ENCODE results near the gene DNAJB8. TPM values are rescaled to one million over a fixed set of nuclear protein-coding genes. Genes with fewer than 3 reads are reported as not detected.

The DNAJB8 gene
- total RNA-seq, 1 donor from 2014 or later: not detected

DNA sequence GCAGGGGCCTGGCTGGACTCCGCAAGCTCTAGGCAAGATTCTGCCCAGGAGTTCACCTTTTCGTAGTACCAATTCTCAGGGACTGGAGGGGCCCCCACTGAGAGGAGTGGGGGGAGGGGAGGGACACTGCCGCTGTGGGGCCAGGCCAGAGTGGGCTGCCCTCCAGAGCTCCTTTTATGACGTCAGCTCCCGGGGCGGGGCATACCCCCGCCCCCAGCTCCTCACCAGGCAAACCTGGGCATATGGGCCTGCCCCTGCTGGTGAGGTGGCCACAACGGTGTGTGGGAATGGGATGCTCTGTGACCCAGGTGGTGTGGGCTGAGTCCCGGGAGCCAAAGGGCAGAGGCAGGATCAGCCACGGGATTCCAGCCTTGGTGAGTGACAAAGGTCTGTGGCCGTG lies 3.3 kb downstream of the DNAJB8 start:
- H3K9me3 ChIP-seq: no peaks in the 10 kb centered on the region
- H3K27me3 ChIP-seq (ENCODE audit: low read depth): peaks cover 3% of the 10 kb centered on the region
- H3K4me1 ChIP-seq: no peaks in the 10 kb centered on the region
- intact Hi-C loops (cut with DNase I): no loop called here
- ATAC-seq: no peak
- H3K36me3 ChIP-seq: no peaks in the 10 kb centered on the region
- TF ChIP-seq, protein P1, sequence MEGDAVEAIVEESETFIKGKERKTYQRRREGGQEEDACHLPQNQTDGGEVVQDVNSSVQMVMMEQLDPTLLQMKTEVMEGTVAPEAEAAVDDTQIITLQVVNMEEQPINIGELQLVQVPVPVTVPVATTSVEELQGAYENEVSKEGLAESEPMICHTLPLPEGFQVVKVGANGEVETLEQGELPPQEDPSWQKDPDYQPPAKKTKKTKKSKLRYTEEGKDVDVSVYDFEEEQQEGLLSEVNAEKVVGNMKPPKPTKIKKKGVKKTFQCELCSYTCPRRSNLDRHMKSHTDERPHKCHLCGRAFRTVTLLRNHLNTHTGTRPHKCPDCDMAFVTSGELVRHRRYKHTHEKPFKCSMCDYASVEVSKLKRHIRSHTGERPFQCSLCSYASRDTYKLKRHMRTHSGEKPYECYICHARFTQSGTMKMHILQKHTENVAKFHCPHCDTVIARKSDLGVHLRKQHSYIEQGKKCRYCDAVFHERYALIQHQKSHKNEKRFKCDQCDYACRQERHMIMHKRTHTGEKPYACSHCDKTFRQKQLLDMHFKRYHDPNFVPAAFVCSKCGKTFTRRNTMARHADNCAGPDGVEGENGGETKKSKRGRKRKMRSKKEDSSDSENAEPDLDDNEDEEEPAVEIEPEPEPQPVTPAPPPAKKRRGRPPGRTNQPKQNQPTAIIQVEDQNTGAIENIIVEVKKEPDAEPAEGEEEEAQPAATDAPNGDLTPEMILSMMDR (IDR thresholded peaks at IDR 0.05): no peak
- no peak overlapping the region for H3K27ac ChIP-seq
- no peak for DNase-seq
- H3K4me3 ChIP-seq: no peak overlapping the region

DNA sequence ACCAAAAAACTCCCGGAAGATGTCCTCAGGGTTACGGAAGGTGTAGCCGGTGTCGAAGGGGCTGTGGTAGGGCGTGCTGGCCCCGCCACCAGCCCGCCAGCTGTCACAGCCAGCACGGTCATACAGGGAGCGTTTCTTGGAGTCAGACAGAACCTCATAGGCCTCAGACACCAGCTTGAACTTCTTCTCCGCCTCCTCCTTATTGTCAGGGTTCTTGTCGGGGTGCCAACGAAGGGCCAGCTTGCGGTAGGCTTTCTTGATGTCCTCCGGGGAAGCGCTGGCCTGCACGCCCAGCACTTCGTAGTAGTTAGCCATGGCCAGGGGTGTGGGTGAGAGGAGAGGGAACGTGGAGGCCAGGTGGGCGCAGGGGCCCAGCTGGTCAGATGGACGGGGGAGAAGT lies 3.8 kb downstream of the DNAJB8 start:
- DNase-seq (no peak), ATAC-seq (peak; percentile 28 to 55)
- TF ChIP-seq, protein P1 (IDR thresholded peaks at IDR 0.05): no peak
- Histone ChIP-seq H3K4me3 (no peak overlapping the region), H3K27ac (no peak overlapping the region), H3K36me3 (no peaks in the 10 kb centered on the region), H3K4me1 (no peaks in the 10 kb centered on the region), H3K9me3 (no peaks in the 10 kb centered on the region), H3K27me3 (ENCODE audit: low read depth) (no peaks in the 10 kb centered on the region)
- intact Hi-C loops (cut with DNase I): no loop called here

DNA sequence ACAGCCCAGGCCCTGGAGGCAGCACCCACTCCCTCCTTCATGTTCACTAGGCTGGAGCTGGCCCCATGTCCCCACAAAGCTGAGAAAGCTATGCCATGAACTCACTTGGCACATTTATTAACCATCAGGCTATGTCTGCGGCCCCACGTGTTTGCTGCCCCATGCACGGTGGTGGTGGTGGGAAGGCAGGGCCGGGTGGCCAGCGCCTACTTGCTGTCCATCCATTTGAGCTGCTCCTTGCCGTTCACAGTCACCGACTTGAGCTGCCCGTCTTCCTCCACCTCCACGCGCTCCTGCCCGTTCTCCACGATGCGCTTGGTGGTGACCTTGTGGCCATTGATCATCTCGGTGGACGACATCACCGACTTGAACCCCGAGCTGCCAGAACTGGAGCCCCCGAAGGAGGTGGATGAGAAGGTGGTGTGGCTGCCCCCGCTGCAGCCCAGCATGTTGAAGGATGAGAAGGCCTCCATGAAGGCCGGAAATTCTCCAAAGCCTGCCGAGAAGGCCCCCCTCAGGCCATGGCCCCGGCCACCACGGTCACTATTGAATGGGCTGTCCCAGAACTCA lies 4.3 kb downstream of the DNAJB8 start:
- Histone ChIP-seq H3K4me1 (no peaks in the 10 kb centered on the region), H3K36me3 (no peaks in the 10 kb centered on the region), H3K27me3 (ENCODE audit: low read depth) (no peaks in the 10 kb centered on the region), H3K9me3 (no peaks in the 10 kb centered on the region), H3K27ac (no peak overlapping the region), H3K4me3 (no peak overlapping the region)
- no peak for ATAC-seq
- intact Hi-C loops (cut with DNase I): no loop called here
- no peak for DNase-seq
- TF ChIP-seq, protein P1 (IDR thresholded peaks at IDR 0.05): no peak

DNA sequence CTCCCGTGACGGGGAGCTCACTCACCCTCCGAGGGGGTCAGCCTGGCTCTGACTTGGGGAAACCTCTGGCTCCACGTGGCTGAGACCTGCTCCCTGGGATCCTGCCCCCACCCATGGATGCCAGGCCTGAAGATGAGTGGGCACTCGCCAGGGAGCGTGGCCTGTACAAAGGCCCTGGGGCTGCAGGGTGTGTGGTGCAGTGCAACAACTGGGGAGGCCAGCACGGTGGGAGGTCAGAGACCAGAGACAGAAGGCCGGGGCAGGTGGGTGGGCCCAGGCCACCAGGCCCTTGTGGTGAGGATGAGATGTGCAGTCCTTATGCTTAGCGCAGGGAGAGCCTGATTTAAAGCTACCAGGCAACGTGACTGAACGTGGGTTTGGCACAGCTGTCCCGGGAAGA lies 5.0 kb downstream of the DNAJB8 start:
- Histone ChIP-seq H3K4me1 (no peaks in the 10 kb centered on the region), H3K9me3 (no peaks in the 10 kb centered on the region), H3K4me3 (no peak overlapping the region), H3K36me3 (no peaks in the 10 kb centered on the region), H3K27ac (no peak overlapping the region), H3K27me3 (ENCODE audit: low read depth) (peaks cover 2% of the 10 kb centered on the region)
- intact Hi-C loops (cut with DNase I): no loop called here
- TF ChIP-seq, protein P1 (IDR thresholded peaks at IDR 0.05): no peak
- DNase-seq: no peak
- ATAC-seq: no peak

DNA sequence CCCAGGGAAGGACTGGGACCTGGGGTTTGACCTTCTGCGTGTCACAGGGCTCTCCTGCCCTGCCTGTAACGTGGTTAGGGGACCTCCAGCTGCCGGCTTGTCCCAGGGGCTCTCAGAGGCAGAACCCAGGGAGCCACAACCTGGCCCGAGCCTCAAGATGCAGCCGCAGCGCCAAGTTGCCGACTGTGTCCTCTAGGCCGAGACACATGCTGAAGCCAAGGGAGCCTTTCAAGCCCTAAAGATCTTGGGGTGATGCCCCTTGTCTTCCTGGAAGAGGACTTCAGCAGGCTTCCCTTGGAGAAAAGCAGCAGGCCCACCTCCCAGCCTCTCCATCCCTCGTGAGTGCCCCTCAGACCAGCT lies 7.2 kb downstream of the DNAJB8 start:
- TF ChIP-seq, protein P1 (IDR thresholded peaks at IDR 0.05): no peak
- H3K9me3 ChIP-seq: no peaks in the 10 kb centered on the region
- peaks cover 18% of the 10 kb centered on the region for H3K27me3 ChIP-seq (ENCODE audit: low read depth)
- no peak overlapping the region for H3K27ac ChIP-seq
- ATAC-seq (no peak), DNase-seq (no peak)
- no peak overlapping the region for H3K4me3 ChIP-seq
- intact Hi-C loops (cut with DNase I): no loop called here
- H3K4me1 ChIP-seq: no peaks in the 10 kb centered on the region
- no peaks in the 10 kb centered on the region for H3K36me3 ChIP-seq
